Thoracic aorta (tissue), 2 donors: ENCODE data around the gene URGCP. TPM values are rescaled to one million over a fixed set of nuclear protein-coding genes. Genes with fewer than 3 reads are reported as not detected.

Experiments
- ATAC-seq: fragments of 150-250 bp; one replicate; pipeline ENCODE4 v1.8.0; 2017; ENCODE audit warnings: low read depth; ENCODE audit not compliant: insufficient number of reproducible peaks, low FRiP score
- DNase-seq: peaks from one replicate; pipeline ENCODE4 v3.0.0-alpha.2; 2020; ENCODE audit warnings: low spot score
- H3K27ac ChIP-seq, 2 donors: fragments of 200-600 bp; sonication (generic); 1 replicate in 1 of 2; 2 replicates in 1 of 2; pipeline ENCODE4 v1.5.1; 2016; ENCODE audit warnings: mild to moderate bottlenecking in 2 of 2, moderate library complexity in 2 of 2
- H3K27me3 ChIP-seq: fragments of 200-600 bp; sonication (generic); replicated peaks from 2 replicates; pipeline ENCODE4 v1.6.0; 2016; ENCODE audit warnings: mild to moderate bottlenecking; ENCODE audit not compliant: insufficient read depth
- H3K36me3 ChIP-seq: fragments of 200-600 bp; sonication (generic); one replicate; pipeline ENCODE4 v1.5.1; 2016
- H3K4me1 ChIP-seq, 2 donors: fragments of 200-600 bp; sonication (generic); 1 replicate in 1 of 2; 2 replicates in 1 of 2; pipeline versions ENCODE4 v1.5.1 to v1.6.0; 2016; ENCODE audit warnings: low read depth in 2 of 2, mild to moderate bottlenecking in 1 of 2; ENCODE audit not compliant: control insufficient read depth in 1 of 2
- H3K4me3 ChIP-seq: fragments of 200-600 bp; sonication (generic); 2 replicates; pipeline ENCODE4 v1.5.1; 2016; ENCODE audit warnings: mild to moderate bottlenecking
- H3K9me3 ChIP-seq: fragments of 200-600 bp; sonication (generic); 2 replicates; pipeline ENCODE4 v1.5.1; 2016
- CTCF ChIP-seq: fragments of 200-600 bp; sonication (generic); IDR thresholded peaks from one replicate; pipeline ENCODE4 v1.5.1; 2019; ENCODE audit warnings: antibody characterized with exemption
- total RNA-seq, 2 donors: library from RNA; depleted of rRNA; stranded (reverse); fragments of >200 nt; gene quantifications; one replicate each; pipeline versions ENCODE4 v1.1.0 to v1.2.3, GENCODE V29; 2016

Gene URGCP
- total RNA-seq = 10 to 100 TPM; 33.7 to 41.0 TPM

- ATAC-seq (no peak), DNase-seq (no peak)
- peak within 1 kb of the TSS; percentile 86 for H3K4me3 ChIP-seq
- H3K9me3 ChIP-seq = no peaks in the 10 kb centered on the region
- no peak for TF ChIP-seq CTCF
- H3K36me3 ChIP-seq = no peaks in the 10 kb centered on the region
- H3K27ac ChIP-seq = peak within 1 kb of the TSS; percentile 66 to 75
- peaks cover 12 to 31% of the 10 kb centered on the region in 2 donors for H3K4me1 ChIP-seq
- H3K27me3 ChIP-seq = no peaks in the 10 kb centered on the region
Measured at GRCh38 chr7:43906331-43907010, at the start of gene URGCP. Gene URGCP (minus strand): TSS chr7:43906596. CDS start chr7:43906575, 21 bp downstream.

GRCh38 chr7:43956027-43956426, 49.6 kb upstream of the URGCP start:
- no peak for DNase-seq
- Histone ChIP-seq H3K27me3 (no peaks in the 10 kb centered on the region), H3K27ac (no peak overlapping the region), H3K4me1 (no peaks in the 10 kb centered on the region), H3K4me3 (no peak overlapping the region), H3K9me3 (no peaks in the 10 kb centered on the region), H3K36me3 (peaks cover 10% of the 10 kb centered on the region)
- no peak for ATAC-seq
- TF ChIP-seq CTCF = no peak

GRCh38 chr7:43954524-43955228, 48.3 kb upstream of the URGCP start:
- peak; percentile 15 for TF ChIP-seq CTCF
- Histone ChIP-seq H3K9me3 (no peaks in the 10 kb centered on the region), H3K27ac (no peak overlapping the region), H3K36me3 (peaks cover 16% of the 10 kb centered on the region), H3K27me3 (no peaks in the 10 kb centered on the region), H3K4me3 (no peak overlapping the region), H3K4me1 (no peaks in the 10 kb centered on the region)
- no peak for ATAC-seq
- DNase-seq = no peak

- DNase-seq = no peak
- Histone ChIP-seq H3K27me3 (no peaks in the 10 kb centered on the region), H3K36me3 (peaks cover 26% of the 10 kb centered on the region), H3K4me1 (no peaks in the 10 kb centered on the region), H3K27ac (no peak overlapping the region), H3K9me3 (no peaks in the 10 kb centered on the region), H3K4me3 (no peak overlapping the region)
- ATAC-seq = no peak
- TF ChIP-seq CTCF = no peak
Measured at GRCh38 chr7:43953071-43953470, 46.7 kb upstream of the URGCP start.

GRCh38 chr7:43952028-43952427, 45.6 kb upstream of the URGCP start:
- no peak overlapping the region for H3K27ac ChIP-seq
- ATAC-seq (no peak), DNase-seq (no peak)
- no peaks in the 10 kb centered on the region for H3K9me3 ChIP-seq
- no peaks in the 10 kb centered on the region for H3K27me3 ChIP-seq
- H3K4me1 ChIP-seq = no peaks in the 10 kb centered on the region
- H3K4me3 ChIP-seq = no peak overlapping the region
- no peak for TF ChIP-seq CTCF
- peaks cover 31% of the 10 kb centered on the region for H3K36me3 ChIP-seq
